B cell (primary cell): ENCODE results near the gene OSM. TPM values are rescaled to one million over a fixed set of nuclear protein-coding genes. Genes with fewer than 3 reads are reported as not detected.

Experiments
- ATAC-seq: fragments of 200-7000 bp; cut with Tn5 transposase; one replicate; pipeline ENCODE4 v1.10.0; 2021; ENCODE audit warnings: low read depth, mild to moderate bottlenecking, moderate number of reproducible peaks, moderate library complexity
- CTCF ChIA-PET: fragments of 350-600 bp; sonication (Branson Sonifier 250); formaldehyde crosslinking; loops from one replicate; lab custom pipeline; 2021; ENCODE audit warnings: antibody characterized with exemption, inconsistent platforms; lab: Charles Lee
- POLR2A ChIA-PET: fragments of 350-600 bp; sonication (Branson Sonifier 250); formaldehyde crosslinking; loops from one replicate; lab custom pipeline; 2021; ENCODE audit warnings: antibody characterized with exemption; lab: Charles Lee
- DNase-seq: peaks from one replicate; pipeline ENCODE4 v3.0.0; 2013
- H2AFZ ChIP-seq: 2 replicates; pipeline ENCODE4 v1.6.1; 2012; ENCODE audit warnings: mild to moderate bottlenecking, low read depth, low read length; ENCODE audit not compliant: insufficient read depth, poor library complexity, severe bottlenecking
- H3K27ac ChIP-seq, 2 donors: 1 replicate in 1 of 2; 2 replicates in 1 of 2; pipeline ENCODE4 v1.5.1; 2012 to 2013; ENCODE audit warnings: low read length in 2 of 2, mild to moderate bottlenecking in 2 of 2, moderate library complexity in 1 of 2
- H3K27me3 ChIP-seq, 4 experiments: fragments of 200-600 bp in 1 of 4; sonication (generic) in 1 of 4; replicated peaks in 1 of 4; 1 replicate in 2 of 4; 2 replicates in 2 of 4; pipeline versions ENCODE4 v1.6.1 to v1.7.0; 2013 to 2016; ENCODE audit warnings: low read length in 3 of 4, mild to moderate bottlenecking in 2 of 4, mixed read lengths in 1 of 4, moderate library complexity in 1 of 4; ENCODE audit not compliant: insufficient read depth in 4 of 4, control insufficient read depth in 3 of 4; ENCODE audit errors: control extremely low read depth in 1 of 4
- H3K36me3 ChIP-seq, 2 experiments: replicated peaks in 1 of 2; 1 replicate in 1 of 2; 2 replicates in 1 of 2; pipeline versions ENCODE4 v1.6.1 to v1.7.1; 2013; ENCODE audit warnings: low read length in 1 of 2; ENCODE audit not compliant: insufficient read depth in 2 of 2, control insufficient read depth in 1 of 2; ENCODE audit errors: control extremely low read depth in 1 of 2, extremely low read depth in 1 of 2
- H3K4me1 ChIP-seq, 2 donors: fragments of 200-600 bp in 1 of 2; sonication (generic) in 1 of 2; 1 replicate in 1 of 2; 2 replicates in 1 of 2; pipeline versions ENCODE4 v1.5.1 to v1.6.1; 2013 to 2017; ENCODE audit warnings: low read length in 2 of 2; ENCODE audit not compliant: control insufficient read depth in 2 of 2, insufficient read depth in 2 of 2
- H3K4me2 ChIP-seq: replicated peaks from 2 replicates; pipeline ENCODE3; 2012; ENCODE audit warnings: mild to moderate bottlenecking, low read depth, low read length; ENCODE audit not compliant: poor library complexity, severe bottlenecking
- H3K4me3 ChIP-seq, 5 experiments: fragments of 200-600 bp in 1 of 5; sonication (generic) in 1 of 5; 1 replicate in 3 of 5; 2 replicates in 2 of 5; pipeline versions ENCODE4 v1.5.1 to v1.7.0; 2011 to 2016; ENCODE audit warnings: low read length in 4 of 5, mild to moderate bottlenecking in 4 of 5, low read depth in 2 of 5, control low read depth in 1 of 5, moderate library complexity in 1 of 5; ENCODE audit not compliant: insufficient read depth in 1 of 5; ENCODE audit errors: control extremely low read depth in 1 of 5, extremely low read depth in 1 of 5
- H3K79me2 ChIP-seq: fragments of 200-600 bp; sonication (generic); one replicate; pipeline ENCODE4 v1.6.0; 2016; ENCODE audit warnings: low read length; ENCODE audit not compliant: control insufficient read depth, insufficient read depth
- H3K9ac ChIP-seq: fragments of 200-600 bp; sonication (generic); 2 replicates; pipeline ENCODE4 v1.6.1; 2017; ENCODE audit warnings: mild to moderate bottlenecking, low read length, moderate library complexity
- H3K9me3 ChIP-seq, 3 donors: one replicate each; pipeline versions ENCODE4 v1.6.1 to v1.7.1; 2013; ENCODE audit warnings: low read length in 2 of 3; ENCODE audit not compliant: control insufficient read depth in 2 of 3, insufficient read depth in 1 of 3; ENCODE audit errors: control extremely low read depth in 1 of 3
- H4K20me1 ChIP-seq: 2 replicates; pipeline ENCODE4 v1.6.0; 2012; ENCODE audit warnings: mild to moderate bottlenecking, low read length; ENCODE audit not compliant: insufficient read depth, control insufficient read depth, poor library complexity, severe bottlenecking
- H3K27ac Mint-ChIP-seq: one replicate; pipeline ENCODE4 v1.8.0; 2021; ENCODE audit warnings: mixed read lengths
- H3K27me3 Mint-ChIP-seq: one replicate; pipeline ENCODE4 v1.8.0; 2021; ENCODE audit warnings: mixed read lengths
- H3K4me1 Mint-ChIP-seq: one replicate; pipeline ENCODE4 v1.8.0; 2021; ENCODE audit warnings: mixed read lengths
- H3K4me3 Mint-ChIP-seq: one replicate; pipeline ENCODE4 v1.8.0; 2021; ENCODE audit warnings: mixed read lengths
- H3K9me3 Mint-ChIP-seq: one replicate; pipeline ENCODE4 v1.8.0; 2022; ENCODE audit warnings: mixed read lengths; ENCODE audit not compliant: insufficient read depth
- CTCF ChIP-seq: fragments of 200-600 bp; IDR thresholded peaks from one replicate; pipeline ENCODE4 v1.8.0; 2022; ENCODE audit warnings: antibody characterized with exemption, mild to moderate bottlenecking
- EZH2 ChIP-seq: IDR thresholded peaks from 2 replicates; pipeline ENCODE4 v1.6.1; 2012; ENCODE audit warnings: borderline replicate concordance, low read depth, mild to moderate bottlenecking, moderate library complexity, low read length; ENCODE audit not compliant: insufficient read depth, poor library complexity, severe bottlenecking
- WGBS: methylation state at CpG from one replicate; pipeline ENCODE4 v1.1.5; 2013; ENCODE audit warnings: missing lambda C conversion rate; ENCODE audit not compliant: insufficient coverage; 5-methylcytosine and 5-hydroxymethylcytosine counted together
- intact Hi-C: fragments of 100-400 bp; cut with micrococcal nuclease; formaldehyde crosslinking; loops from one replicate; pipeline ENCODE4 v1.10.0; 2022
- polyA plus RNA-seq: library from polyadenylated mRNA; depleted of rRNA; stranded (reverse); fragments of >200 nt; gene quantifications from 2 replicates; pipeline ENCODE4 v1.2.3, GENCODE V29; 2012
- total RNA-seq, 2 donors: library from RNA; stranded (reverse); fragments of 120-200 nt in 1 of 2; gene quantifications; 1 replicate in 1 of 2; 2 replicates in 1 of 2; pipeline versions ENCODE4 v1.2.3 to v1.2.4, GENCODE V29; 2013 to 2022

OSM gene
- total and polyA plus RNA-seq, 2 donors (not counting 1 experiment from before 2014, with no cell fraction given), result 1.8 to 12.5 TPM

GRCh38 chr22:30273711-30274436 is 7.2 kb upstream of the OSM start:
- Histone ChIP-seq H3K9me3 (no peaks in the 10 kb centered on the region), H3K79me2 (no peaks in the 10 kb centered on the region), H3K27me3 (peaks cover 0 to 19% (median 1%) of the 10 kb centered on the region in 4 experiments), H3K4me2 (no peak overlapping the region), H4K20me1 (no peaks in the 10 kb centered on the region), H3K4me1 (peaks cover 3 to 8% of the 10 kb centered on the region in 2 donors), H3K27ac (no peak overlapping the region), H2AFZ (no peak overlapping the region), H3K36me3 (peaks cover 1 to 2% of the 10 kb centered on the region in 2 experiments), H3K4me3 (no peak overlapping the region), H3K9ac (no peak overlapping the region)
- H3K27ac Mint-ChIP-seq, result no peak overlapping the region
- CTCF ChIA-PET, result interaction anchor here (0.7 kb wide), 1 partner anchor 14 kb away, joined by 3 read pairs; no protein-coding TSS in a partner anchor
- POLR2A ChIA-PET, result no interaction called here
- intact Hi-C loops, result no loop called here
- 76% methylated on average over 9 of the region's 10 CpGs for WGBS
- ATAC-seq (no peak), DNase-seq (no peak)
- peaks cover 28% of the 10 kb centered on the region for H3K27me3 Mint-ChIP-seq
- peaks cover 9% of the 10 kb centered on the region for H3K4me1 Mint-ChIP-seq
- TF ChIP-seq EZH2, result no peak
- no peaks in the 10 kb centered on the region for H3K9me3 Mint-ChIP-seq
- no peak overlapping the region for H3K4me3 Mint-ChIP-seq

GRCh38 chr22:30272781-30273601 is 6.3 kb upstream of the OSM start:
- no peaks in the 10 kb centered on the region for H4K20me1 ChIP-seq
- no peak for DNase-seq
- no peak for ATAC-seq
- Mint-ChIP-seq H3K4me1 (peaks cover 15% of the 10 kb centered on the region), H3K4me3 (no peak overlapping the region), H3K27me3 (peaks cover 21% of the 10 kb centered on the region), H3K9me3 (no peaks in the 10 kb centered on the region), H3K27ac (no peak overlapping the region)
- no peak overlapping the region for H3K27ac ChIP-seq
- CTCF ChIA-PET, result interaction anchor here (0.8 to 1.6 kb wide), 2 partner anchors 10 to 15 kb away, joined by 3 to 5 read pairs; no protein-coding TSS in a partner anchor
- POLR2A ChIA-PET, result no interaction called here
- TF ChIP-seq CTCF, result no peak
- peaks cover 0 to 12% (median 1%) of the 10 kb centered on the region in 4 experiments for H3K27me3 ChIP-seq
- no peaks in the 10 kb centered on the region for H3K9me3 ChIP-seq
- H3K4me3 ChIP-seq, result no peak overlapping the region
- H3K4me1 ChIP-seq, result peaks cover 4 to 13% of the 10 kb centered on the region in 2 donors
- peaks cover 1 to 2% of the 10 kb centered on the region in 2 experiments for H3K36me3 ChIP-seq
- intact Hi-C loops, result no loop called here
- no peak overlapping the region for H2AFZ ChIP-seq
- 94% methylated on average over 8 of the region's 16 CpGs for WGBS
- H3K9ac ChIP-seq, result no peak overlapping the region
- peaks cover 2% of the 10 kb centered on the region for H3K79me2 ChIP-seq
- H3K4me2 ChIP-seq, result no peak overlapping the region
